GM18499 (cell line): Measurements from ENCODE around the gene STRBP.

Source experiments
- ATAC-seq: cut with Tn5 transposase; IDR thresholded peaks from one replicate; pipeline ENCODE4 v1.9.1; 2021; ENCODE audit warnings: moderate number of reproducible peaks; ENCODE audit not compliant: insufficient read depth, unreplicated experiment

Gene STRBP

GRCh38 chr9:123150708-123151503, 117.5 kb downstream of the STRBP start:
- no peak for ATAC-seq

DNA sequence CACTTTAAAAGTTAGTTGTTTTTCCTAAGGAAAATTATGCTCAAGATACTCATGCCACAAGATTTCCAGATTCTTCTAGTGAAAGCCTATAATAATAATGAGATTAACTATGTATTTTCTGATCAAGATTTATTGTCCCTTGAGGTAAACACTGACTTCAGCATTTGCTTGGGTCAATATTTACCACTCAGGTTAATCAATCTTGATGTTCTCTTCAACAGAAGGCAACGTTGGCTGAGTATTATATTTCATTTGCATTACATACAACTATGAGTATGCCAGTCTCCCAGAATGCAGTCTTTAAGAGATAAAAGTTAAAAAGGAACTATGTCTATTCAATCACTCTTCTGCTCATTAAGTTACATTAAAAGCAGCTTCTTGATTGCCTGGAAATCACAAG, 119.3 kb downstream of the STRBP start:
- no peak for ATAC-seq

- ATAC-seq = no peak
Observed at GRCh38 chr9:123138163-123138562, 130.2 kb downstream of the STRBP start.

GRCh38 chr9:123135430-123135829, 133.0 kb downstream of the STRBP start:
- no peak for ATAC-seq

- no peak for ATAC-seq
Observed at GRCh38 chr9:123132696-123133095, 135.7 kb downstream of the STRBP start.

- no peak for ATAC-seq
Observed at GRCh38 chr9:123131993-123132392, 136.4 kb downstream of the STRBP start.

DNA sequence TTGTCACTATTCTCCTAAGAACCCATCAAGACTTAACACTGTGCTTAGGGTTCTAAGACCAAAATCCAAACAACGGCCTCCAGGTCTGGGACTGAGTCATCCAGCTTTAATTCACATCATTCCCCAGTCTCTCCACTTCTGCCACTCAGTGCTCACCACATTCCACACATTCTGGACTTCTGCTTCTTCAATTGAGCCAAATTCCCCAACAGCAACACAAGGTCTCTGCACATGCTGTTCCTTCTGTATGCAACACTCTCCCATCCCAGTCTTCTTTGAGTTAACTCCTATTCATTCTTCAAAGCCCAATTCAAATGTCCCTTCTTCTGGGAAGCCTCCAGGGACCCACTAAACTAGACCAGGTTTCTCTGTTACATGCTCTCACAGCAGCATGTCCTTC, 137.1 kb downstream of the STRBP start:
- no peak for ATAC-seq

DNA sequence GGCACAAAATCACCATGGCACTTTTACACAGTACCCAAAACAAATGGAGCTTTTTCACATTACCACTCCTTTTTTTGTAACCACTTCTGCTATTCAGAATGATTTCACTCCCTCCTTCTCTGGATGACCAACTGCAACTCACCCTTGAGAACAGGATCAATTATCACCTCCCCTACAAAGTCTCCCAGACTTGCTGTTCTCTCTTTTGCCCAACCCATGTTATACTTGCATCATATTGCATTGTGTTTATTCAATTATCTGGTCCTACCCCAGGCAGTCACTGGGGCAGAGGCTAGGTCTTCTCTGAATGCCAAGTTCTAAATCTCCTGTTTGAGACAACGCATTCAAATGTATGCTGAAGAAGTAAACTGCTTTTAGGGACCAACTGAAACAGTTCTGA, 139.0 kb downstream of the STRBP start:
- no peak for ATAC-seq

GRCh38 chr9:123128591-123128990, 139.8 kb downstream of the STRBP start:
- no peak for ATAC-seq

DNA sequence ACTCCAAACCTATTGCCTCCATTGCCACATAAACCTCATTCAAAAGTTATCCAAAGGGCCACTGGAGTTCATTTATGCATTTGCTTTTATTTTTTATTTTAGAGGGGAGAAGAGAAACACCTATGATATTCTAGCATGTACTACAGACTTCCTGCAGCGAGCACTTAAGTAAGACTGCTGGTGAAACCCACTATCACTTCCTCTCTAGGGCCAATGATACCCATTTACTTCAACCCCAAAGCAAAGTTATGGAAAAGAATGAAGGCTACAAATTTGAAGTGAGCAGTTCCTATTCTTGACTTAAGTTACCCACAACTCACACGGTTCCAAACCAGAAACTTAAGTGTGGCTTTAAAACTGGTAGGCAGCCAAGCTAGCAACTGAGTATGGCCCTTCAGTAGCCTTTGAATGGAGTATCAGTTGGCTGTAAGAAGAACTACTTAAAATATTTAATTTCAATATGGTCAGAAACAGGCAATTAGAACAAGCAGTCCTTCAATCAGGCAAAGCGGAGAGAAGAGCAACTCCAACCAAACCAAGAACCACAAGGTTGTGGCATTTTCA, 140.8 kb downstream of the STRBP start:
- ATAC-seq = no peak

DNA sequence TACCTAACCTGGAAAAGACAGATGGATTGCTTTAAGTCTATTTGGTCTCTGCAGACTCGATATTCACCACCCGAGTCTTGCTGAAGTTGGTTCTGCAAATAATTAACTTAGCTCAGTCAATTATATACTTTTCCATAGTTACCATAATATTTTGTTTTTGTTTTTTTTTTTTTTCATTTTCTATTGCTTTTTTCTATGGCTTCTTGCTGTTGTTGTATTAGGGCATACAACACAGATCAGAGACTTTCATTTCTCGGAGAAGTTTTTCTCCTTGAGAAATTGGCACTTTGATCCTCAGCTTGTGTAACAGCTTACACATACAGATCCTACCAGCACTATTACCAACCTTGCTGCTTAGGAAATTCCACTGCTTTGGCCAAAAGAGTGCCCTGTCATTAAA, 146.9 kb downstream of the STRBP start:
- no peak for ATAC-seq

DNA sequence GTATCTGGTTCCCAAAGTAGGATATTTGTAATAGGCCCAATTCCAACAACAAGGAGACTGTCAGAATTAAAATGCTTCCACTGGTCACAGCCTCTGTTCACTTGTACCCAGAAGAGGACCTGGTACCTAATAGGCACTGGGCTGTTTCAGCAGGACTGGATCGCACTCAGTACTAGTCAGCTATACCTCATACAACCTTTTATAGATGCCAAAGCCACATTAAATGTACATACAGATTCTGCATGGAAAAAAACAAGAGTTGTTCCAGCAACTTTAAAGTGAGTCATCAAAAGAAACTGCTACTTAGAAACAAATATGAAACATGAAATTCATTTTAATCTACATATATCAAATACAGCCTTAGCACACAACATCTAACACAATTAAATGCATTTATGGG, 147.4 kb downstream of the STRBP start:
- no peak for ATAC-seq

- no peak for ATAC-seq
Observed at GRCh38 chr9:123120131-123120530, 148.3 kb downstream of the STRBP start.

- no peak for ATAC-seq
Observed at GRCh38 chr9:123119566-123119965, 148.8 kb downstream of the STRBP start.

DNA sequence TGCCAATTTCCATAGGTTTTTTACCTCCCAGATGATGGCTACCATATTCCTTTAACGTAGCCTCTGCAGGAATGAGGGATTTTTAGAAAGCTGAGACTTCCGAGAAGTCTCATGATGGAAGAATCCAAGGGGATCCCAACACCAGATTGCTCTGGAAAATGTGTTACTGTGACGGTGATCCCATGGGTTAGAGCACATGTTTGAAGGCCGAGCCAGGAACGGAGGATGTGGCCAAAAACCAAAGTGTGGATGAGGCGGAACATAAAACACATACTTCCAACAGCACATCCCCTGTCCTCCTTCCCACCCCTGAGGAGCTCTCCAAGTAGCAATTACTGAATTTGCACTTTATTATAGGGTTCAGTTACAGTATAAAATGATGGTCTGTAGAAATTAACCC, 152.3 kb downstream of the STRBP start:
- no peak for ATAC-seq

DNA sequence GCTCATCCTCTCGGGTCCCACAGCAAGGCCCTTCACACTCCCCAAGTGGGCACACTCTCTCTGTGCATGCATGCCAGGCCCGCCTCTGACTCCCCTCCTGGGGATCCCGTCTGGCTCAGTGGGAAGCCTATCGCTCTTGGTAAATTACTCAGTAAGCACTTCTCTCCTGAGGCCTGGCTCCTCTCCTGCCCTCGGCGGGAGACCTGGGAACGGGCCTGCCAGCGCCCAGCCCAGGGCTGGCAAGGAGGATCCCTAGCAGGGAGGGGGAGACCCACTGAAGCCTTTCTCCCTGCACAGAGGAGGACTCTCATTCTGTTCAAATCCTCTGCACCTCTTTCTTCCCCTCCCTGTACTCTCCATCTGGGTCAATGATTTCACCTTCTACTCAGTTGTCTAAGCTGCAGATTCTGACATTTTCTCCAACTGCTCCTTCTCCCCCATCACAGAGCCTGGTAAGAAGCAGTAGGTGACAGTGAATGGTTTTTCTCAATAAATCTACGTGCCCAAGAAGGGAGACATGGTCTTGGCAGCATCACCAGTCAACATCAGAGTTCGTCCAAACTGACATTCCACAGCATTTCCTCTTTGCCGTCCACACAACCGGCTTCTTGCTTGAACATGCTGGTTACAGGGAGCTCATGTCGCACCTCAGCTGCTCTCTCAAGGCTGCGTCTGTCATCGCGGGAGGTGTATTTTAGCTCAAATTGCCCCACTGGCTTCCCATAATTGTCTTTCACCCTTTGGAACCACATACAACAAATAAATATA, 153.1 kb downstream of the STRBP start:
- ATAC-seq = no peak

GRCh38 chr9:123113185-123113584, 155.2 kb downstream of the STRBP start:
- ATAC-seq = no peak

DNA sequence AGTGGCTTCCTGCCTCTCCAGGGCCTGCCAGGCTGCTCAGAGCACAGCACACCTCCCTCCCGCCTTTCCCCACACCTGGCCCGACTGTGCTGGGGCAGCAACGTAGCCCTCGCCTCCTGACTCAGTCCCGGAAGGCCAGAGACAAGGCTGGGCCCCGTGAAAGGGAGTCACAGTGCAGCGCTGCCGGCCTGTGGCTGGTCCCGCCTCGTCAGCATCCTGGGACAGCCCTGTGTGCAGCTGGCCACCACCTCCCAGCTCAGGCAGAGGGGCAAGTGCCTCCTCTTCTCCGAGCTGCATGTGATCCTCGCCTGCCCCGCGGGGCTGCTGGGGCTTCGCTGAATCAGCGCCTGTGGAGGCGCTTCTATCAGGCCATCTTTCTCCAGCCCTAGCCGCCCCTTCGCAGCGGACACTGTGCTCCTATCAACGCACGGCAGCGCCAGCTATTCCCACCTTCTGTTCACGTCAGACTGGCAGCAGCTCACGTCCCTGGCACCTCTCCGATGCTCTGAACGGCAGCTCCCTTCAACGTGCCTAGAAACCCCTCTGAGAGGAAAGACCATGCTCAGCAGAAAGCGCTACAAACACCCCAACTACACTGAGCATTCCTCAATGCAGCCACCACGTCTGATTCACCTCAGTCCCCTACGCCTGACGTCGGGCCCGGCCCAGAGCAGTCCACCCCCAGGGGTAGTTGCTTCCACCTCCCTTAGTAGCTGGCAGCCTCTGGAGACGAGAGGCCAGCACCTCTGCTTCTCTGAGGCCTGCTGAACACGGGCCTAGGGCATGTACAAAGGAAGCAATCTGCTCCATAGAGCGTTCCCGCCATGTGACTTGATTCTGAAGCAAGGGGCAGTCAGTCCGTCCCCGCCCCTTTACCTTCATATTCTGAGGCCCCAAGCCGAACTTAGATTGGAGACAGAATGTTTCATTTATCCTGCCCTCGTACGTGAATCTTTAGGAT, 156.1 kb downstream of the STRBP start:
- ATAC-seq = no peak

- no peak for ATAC-seq
Observed at GRCh38 chr9:123111427-123112014, 156.9 kb downstream of the STRBP start.
